ENCODE data around the gene TMEM233. TPM values are rescaled to one million over a fixed set of nuclear protein-coding genes. Genes with fewer than 3 reads are reported as not detected.
"Not testable (repeated sequence)": the region's sequence is repeated elsewhere in the genome, so short reads cannot be mapped to it uniquely, and the experiment has no call there.

The TMEM233 gene
- total RNA-seq, 1 donor from 2014 or later: 0.55 TPM

- DNase-seq (ENCODE audit: low spot score): not testable (repeated sequence)
Observed at GRCh38 chr12:119658166-119658565, 64.6 kb downstream of the TMEM233 start.

GRCh38 chr12:119659289-119659897 is 65.8 kb downstream of the TMEM233 start:
- DNase-seq (ENCODE audit: low spot score): peak; percentile 33

- DNase-seq (ENCODE audit: low spot score): no peak
Observed at GRCh38 chr12:119660076-119660475, 66.5 kb downstream of the TMEM233 start.

GRCh38 chr12:119661882-119662281 is 68.3 kb downstream of the TMEM233 start:
- no peak for DNase-seq (ENCODE audit: low spot score)

- DNase-seq (ENCODE audit: low spot score): no peak
Observed at GRCh38 chr12:119664642-119665041, 71.1 kb downstream of the TMEM233 start.

- no peak for DNase-seq (ENCODE audit: low spot score)
Observed at GRCh38 chr12:119665164-119665929, 71.8 kb downstream of the TMEM233 start.

- no peak for DNase-seq (ENCODE audit: low spot score)
Observed at GRCh38 chr12:119666226-119666795, 72.7 kb downstream of the TMEM233 start.

DNA sequence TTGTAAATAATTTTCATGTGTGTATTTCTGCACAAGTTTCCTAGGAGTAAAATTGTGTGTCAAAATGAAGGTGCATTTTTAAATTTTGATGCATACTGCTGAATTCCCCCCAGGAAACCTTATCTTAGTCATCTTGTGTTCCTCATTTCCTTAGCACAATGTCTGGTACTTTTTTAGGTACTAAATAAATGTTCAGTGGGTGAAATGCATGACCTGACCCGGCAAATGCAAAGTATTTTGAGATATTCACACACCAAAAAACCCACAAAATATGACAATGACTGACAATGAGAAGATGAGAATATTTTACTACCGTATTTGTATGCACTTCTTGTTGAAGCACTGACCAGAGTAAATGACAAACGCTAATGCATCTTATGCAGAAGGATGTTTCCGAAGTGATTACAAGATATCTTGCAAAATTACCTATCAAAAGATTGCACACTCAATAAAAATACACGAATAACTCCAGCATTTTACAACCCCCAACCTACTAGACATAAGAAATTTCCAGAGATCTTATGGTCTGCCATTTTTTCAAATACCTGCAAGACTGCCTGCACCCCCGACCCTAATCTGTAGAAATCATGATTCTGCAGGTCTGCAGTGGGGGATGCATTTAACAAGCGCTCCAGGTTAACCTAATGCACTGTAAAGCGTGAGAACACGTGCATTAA is 73.5 kb downstream of the TMEM233 start:
- DNase-seq (ENCODE audit: low spot score): no peak

DNA sequence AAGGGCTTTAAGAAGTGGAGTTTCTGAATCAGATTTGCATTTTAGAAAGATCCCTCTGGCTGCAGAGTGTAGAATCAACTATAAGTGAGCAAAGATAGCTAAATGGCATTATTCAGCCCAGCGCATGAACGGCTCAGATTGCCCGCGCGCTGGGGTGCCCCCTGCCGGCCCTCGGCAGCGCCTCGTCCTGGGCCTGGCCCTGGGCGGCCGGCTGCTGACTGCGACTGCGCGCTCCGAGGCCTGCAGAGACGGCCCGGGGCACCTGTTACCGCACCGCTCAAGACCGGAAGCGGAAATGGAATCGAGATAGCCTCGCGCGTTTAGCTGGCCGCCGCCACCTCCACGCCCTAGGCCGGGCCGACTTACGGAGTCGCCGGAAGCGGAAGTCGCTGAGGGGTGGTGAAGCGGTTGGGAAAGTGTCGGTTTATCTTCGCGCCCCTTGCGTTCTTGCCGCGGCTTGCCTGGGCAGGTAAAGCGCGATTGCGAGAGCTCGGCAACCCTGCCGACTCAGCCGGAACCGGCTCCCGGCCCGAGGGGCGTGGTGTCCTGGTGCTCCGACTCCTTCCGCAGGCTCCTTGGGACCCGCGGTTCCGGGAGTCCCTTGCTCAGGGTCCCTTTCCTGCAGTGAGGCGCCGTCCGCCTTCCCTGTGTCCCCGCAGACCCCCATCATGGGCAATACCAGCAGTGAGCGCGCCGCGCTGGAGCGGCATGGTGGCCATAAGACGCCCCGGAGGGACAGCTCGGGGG is 74.2 kb downstream of the TMEM233 start, which contains the start of gene PRKAB1:
Gene PRKAB1 (plus strand): TSS at position 557 of the 747 bp plus-strand sequence. CDS start 112 bp downstream, at position 669.
- peak; percentile 97 for DNase-seq (ENCODE audit: low spot score)

- no peak for DNase-seq (ENCODE audit: low spot score)
Observed at GRCh38 chr12:119668324-119668841, 74.8 kb downstream of the TMEM233 start.

- DNase-seq (ENCODE audit: low spot score): peak; percentile 77
Observed at GRCh38 chr12:119669744-119670472, 76.3 kb downstream of the TMEM233 start.

- DNase-seq (ENCODE audit: low spot score): no peak
Observed at GRCh38 chr12:119671070-119671469, 77.5 kb downstream of the TMEM233 start.

DNA sequence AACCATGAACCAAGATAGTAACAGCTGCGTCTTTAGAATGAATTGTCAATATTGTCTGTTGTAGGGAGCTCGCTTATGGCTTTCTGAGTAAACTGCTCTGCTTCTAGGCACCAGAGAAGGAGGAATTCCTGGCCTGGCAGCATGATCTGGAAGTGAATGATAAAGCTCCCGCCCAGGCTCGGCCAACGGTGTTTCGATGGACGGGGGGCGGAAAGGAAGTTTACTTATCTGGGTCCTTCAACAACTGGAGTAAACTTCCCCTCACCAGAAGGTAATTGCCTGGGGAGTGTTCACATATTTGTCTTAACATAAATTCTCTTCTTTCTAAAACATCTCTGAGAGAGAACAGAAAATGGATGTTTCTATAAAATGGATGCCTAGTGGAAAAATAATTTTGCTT is 78.6 kb downstream of the TMEM233 start:
- no peak for DNase-seq (ENCODE audit: low spot score)

GRCh38 chr12:119673634-119674033 is 80.1 kb downstream of the TMEM233 start:
- peak; percentile 53 for DNase-seq (ENCODE audit: low spot score)

DNA sequence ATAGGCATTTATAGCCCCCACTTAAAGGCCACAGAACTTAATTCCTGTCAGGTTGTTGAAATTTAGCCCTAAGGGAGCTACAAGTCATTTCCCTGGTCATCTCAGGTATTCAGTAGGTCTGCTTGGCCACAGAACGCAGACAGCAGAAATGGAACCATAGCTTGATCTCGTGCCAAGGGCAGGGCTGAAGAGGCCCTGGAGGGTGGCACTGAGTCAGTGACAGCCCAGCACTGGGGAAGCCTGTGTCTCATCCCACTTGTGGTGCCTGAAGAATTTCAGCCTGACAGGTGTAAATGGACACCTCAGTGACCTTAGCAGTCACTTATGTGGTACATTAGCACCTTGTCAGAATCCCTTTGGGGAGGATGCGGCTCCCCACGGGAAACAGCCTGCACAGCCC is 81.0 kb downstream of the TMEM233 start:
- DNase-seq (ENCODE audit: low spot score): no peak

GRCh38 chr12:119676022-119676421 is 82.4 kb downstream of the TMEM233 start:
- DNase-seq (ENCODE audit: low spot score): no peak

- DNase-seq (ENCODE audit: low spot score): no peak
Observed at GRCh38 chr12:119676573-119676972, 83.0 kb downstream of the TMEM233 start.

- DNase-seq (ENCODE audit: low spot score): no peak
Observed at GRCh38 chr12:119678459-119678858, 84.9 kb downstream of the TMEM233 start.

- DNase-seq (ENCODE audit: low spot score): no peak
Observed at GRCh38 chr12:119679081-119679480, 85.5 kb downstream of the TMEM233 start.

GRCh38 chr12:119679490-119679889 is 85.9 kb downstream of the TMEM233 start:
- DNase-seq (ENCODE audit: low spot score): no peak

- DNase-seq (ENCODE audit: low spot score): no peak
Observed at GRCh38 chr12:119681111-119681510, 87.5 kb downstream of the TMEM233 start.
